ENCODE measurements around the gene ASXL2.

DNA sequence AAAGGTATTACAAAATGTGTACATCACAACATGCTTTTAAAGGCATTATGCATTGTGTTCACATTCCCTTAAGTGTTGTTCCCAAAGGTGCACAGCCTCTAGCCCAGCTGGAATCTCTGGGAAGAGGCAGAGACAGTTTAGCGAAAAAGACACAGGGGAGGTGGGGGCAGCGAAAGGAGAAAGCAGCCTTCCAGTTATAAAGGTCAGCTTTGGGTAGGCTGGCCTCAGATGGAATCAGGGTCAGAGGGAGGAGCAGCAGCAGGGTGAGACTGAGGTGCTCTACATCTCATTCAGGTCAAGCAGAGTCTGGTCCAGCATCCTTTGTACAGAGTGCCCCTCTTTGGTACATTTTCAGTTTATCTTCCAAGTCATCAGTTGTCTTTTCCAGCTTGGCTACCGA is 68.6 kb downstream of the ASXL2 start:
- TF ChIP-seq, protein P1, sequence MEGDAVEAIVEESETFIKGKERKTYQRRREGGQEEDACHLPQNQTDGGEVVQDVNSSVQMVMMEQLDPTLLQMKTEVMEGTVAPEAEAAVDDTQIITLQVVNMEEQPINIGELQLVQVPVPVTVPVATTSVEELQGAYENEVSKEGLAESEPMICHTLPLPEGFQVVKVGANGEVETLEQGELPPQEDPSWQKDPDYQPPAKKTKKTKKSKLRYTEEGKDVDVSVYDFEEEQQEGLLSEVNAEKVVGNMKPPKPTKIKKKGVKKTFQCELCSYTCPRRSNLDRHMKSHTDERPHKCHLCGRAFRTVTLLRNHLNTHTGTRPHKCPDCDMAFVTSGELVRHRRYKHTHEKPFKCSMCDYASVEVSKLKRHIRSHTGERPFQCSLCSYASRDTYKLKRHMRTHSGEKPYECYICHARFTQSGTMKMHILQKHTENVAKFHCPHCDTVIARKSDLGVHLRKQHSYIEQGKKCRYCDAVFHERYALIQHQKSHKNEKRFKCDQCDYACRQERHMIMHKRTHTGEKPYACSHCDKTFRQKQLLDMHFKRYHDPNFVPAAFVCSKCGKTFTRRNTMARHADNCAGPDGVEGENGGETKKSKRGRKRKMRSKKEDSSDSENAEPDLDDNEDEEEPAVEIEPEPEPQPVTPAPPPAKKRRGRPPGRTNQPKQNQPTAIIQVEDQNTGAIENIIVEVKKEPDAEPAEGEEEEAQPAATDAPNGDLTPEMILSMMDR (IDR thresholded peaks at IDR 0.05 in 8 of 11, conservative IDR thresholded peaks at IDR 0.05 in 3 of 11), result no peak
- TF ChIP-seq POLR2AphosphoS5 (IDR thresholded peaks at IDR 0.05) (no peak), POLR2A (IDR thresholded peaks at IDR 0.05) (no peak)

Measured in spleen (tissue), 7 donors.